Kidney epithelial cell (primary cell): ENCODE results near the gene BRCA2. TPM values are rescaled to one million over a fixed set of nuclear protein-coding genes. Genes with fewer than 3 reads are reported as not detected.

ENCODE experiments used
- DNase-seq: peaks from one replicate; pipeline ENCODE4 v3.0.0-alpha.2; 2010; ENCODE audit warnings: low read depth
- H3K27me3 ChIP-seq: 2 replicates; pipeline ENCODE4 v1.6.0; 2011; ENCODE audit warnings: low read length; ENCODE audit not compliant: control insufficient read depth, insufficient read depth
- H3K36me3 ChIP-seq: 2 replicates; pipeline ENCODE4 v1.5.1; 2011; ENCODE audit warnings: low read length; ENCODE audit not compliant: control insufficient read depth, insufficient read depth
- H3K4me3 ChIP-seq: 2 replicates; pipeline ENCODE4 v1.5.1; 2011; ENCODE audit warnings: low read depth, mild to moderate bottlenecking, control low read depth, low read length
- total RNA-seq: library from RNA; depleted of rRNA; stranded (reverse); fragments of >200 nt; gene quantifications from 2 replicates; pipeline ENCODE4 v1.2.3, GENCODE V29; 2015
- TF ChIP-seq, protein P1 (sequence below): IDR thresholded peaks from 2 replicates; pipeline ENCODE4 v1.5.1; 2011; ENCODE audit warnings: mild to moderate bottlenecking, moderate library complexity, low read length, control low read depth, inconsistent platforms; ENCODE audit not compliant: insufficient read depth, poor library complexity, severe bottlenecking

Gene BRCA2
- total RNA-seq, 1 donor from 2014 or later = 6.3 TPM

- DNase-seq = no peak
- H3K4me3 ChIP-seq = no peak overlapping the region
- TF ChIP-seq, protein P1, sequence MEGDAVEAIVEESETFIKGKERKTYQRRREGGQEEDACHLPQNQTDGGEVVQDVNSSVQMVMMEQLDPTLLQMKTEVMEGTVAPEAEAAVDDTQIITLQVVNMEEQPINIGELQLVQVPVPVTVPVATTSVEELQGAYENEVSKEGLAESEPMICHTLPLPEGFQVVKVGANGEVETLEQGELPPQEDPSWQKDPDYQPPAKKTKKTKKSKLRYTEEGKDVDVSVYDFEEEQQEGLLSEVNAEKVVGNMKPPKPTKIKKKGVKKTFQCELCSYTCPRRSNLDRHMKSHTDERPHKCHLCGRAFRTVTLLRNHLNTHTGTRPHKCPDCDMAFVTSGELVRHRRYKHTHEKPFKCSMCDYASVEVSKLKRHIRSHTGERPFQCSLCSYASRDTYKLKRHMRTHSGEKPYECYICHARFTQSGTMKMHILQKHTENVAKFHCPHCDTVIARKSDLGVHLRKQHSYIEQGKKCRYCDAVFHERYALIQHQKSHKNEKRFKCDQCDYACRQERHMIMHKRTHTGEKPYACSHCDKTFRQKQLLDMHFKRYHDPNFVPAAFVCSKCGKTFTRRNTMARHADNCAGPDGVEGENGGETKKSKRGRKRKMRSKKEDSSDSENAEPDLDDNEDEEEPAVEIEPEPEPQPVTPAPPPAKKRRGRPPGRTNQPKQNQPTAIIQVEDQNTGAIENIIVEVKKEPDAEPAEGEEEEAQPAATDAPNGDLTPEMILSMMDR = no peak
- no peaks in the 10 kb centered on the region for H3K36me3 ChIP-seq
- no peaks in the 10 kb centered on the region for H3K27me3 ChIP-seq
Observed at GRCh38 chr13:32407854-32408253, 92.5 kb downstream of the BRCA2 start.

- no peak for DNase-seq
Observed at GRCh38 chr13:32408296-32409000, 93.1 kb downstream of the BRCA2 start.

GRCh38 chr13:32409001-32409313 is 93.6 kb downstream of the BRCA2 start:
- DNase-seq = no peak
- Histone ChIP-seq H3K27me3 (no peaks in the 10 kb centered on the region), H3K4me3 (no peak overlapping the region), H3K36me3 (no peaks in the 10 kb centered on the region)
- TF ChIP-seq, protein P1 = no peak

More at GRCh38 chr13:32408296-32409000, 93.1 kb downstream of the BRCA2 start:
- TF ChIP-seq, protein P1 = no peak
- Histone ChIP-seq H3K4me3 (no peak overlapping the region), H3K36me3 (no peaks in the 10 kb centered on the region), H3K27me3 (no peaks in the 10 kb centered on the region)

GRCh38 chr13:32409561-32410421 is 94.5 kb downstream of the BRCA2 start:
- no peaks in the 10 kb centered on the region for H3K27me3 ChIP-seq
- H3K36me3 ChIP-seq = no peaks in the 10 kb centered on the region
- DNase-seq = no peak
- TF ChIP-seq, protein P1 = no peak
- no peak overlapping the region for H3K4me3 ChIP-seq

DNA sequence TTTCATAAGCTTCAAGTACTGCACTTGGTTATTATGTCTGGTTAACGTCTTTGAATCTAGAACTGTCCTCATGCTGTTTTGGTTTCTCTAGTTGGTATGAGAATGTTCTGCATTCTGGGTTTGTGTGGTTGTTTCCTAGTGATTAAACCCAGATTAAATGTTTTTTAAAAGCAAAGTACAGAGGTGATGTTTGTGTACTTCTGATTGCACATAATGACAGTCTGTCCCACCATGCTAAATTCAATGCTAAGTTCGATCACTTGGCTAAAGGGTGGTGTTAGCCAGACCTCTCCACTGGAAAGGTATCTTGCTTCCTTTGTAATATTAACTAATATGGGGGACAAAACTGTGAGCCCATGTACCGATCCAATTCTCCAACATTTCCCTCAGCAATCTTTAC is 98.0 kb downstream of the BRCA2 start:
- no peaks in the 10 kb centered on the region for H3K27me3 ChIP-seq
- no peaks in the 10 kb centered on the region for H3K36me3 ChIP-seq
- TF ChIP-seq, protein P1 = no peak
- DNase-seq = no peak
- H3K4me3 ChIP-seq = no peak overlapping the region

- H3K27me3 ChIP-seq = no peaks in the 10 kb centered on the region
- no peaks in the 10 kb centered on the region for H3K36me3 ChIP-seq
Observed at GRCh38 chr13:32414580-32414979, 99.3 kb downstream of the BRCA2 start.

More at GRCh38 chr13:32414580-32414979, 99.3 kb downstream of the BRCA2 start:
- no peak overlapping the region for H3K4me3 ChIP-seq
- TF ChIP-seq, protein P1 = no peak
- DNase-seq = no peak
